ENCODE results near the gene GABBR1. TPM values are rescaled to one million over a fixed set of nuclear protein-coding genes. Genes with fewer than 3 reads are reported as not detected.

Gene GABBR1
- polyA plus RNA-seq, 1 donor (not counting 4 experiments of a cell fraction or from before 2014, with no cell fraction given), result 18.9 TPM

- FAIRE-seq, result no peak
These were observed 38.0 kb upstream of the GABBR1 start for GRCh38 chr6:29671026-29671425.

GRCh38 chr6:29667158-29667557 is 34.2 kb upstream of the GABBR1 start:
- no peaks in the 10 kb centered on the region for H3K79me2 ChIP-seq (ENCODE audit: control insufficient read depth, insufficient read depth, low read length)
- no peak for FAIRE-seq
- H2AFZ ChIP-seq (ENCODE audit: control insufficient read depth, low read length), result no peak overlapping the region
- no peak overlapping the region for H3K4me2 ChIP-seq (ENCODE audit: control insufficient read depth, extremely low read depth, insufficient read depth, low read depth, low read length)
- H3K27me3 ChIP-seq (ENCODE audit: control insufficient read depth, extremely low read depth, insufficient read depth, low read length), result no peaks in the 10 kb centered on the region
- H3K36me3 ChIP-seq (ENCODE audit: control insufficient read depth in 2 of 2, extremely low read depth in 1 of 2, insufficient read depth in 2 of 2, low read length in 2 of 2), result peaks cover 0 to 1% of the 10 kb centered on the region in 2 experiments
- H3K4me3 ChIP-seq (ENCODE audit: control insufficient read depth in 2 of 3, extremely low read depth in 1 of 3, insufficient read depth in 2 of 3, low read depth in 1 of 3, low read length in 3 of 3), result no peak overlapping the region
- no peak overlapping the region for H3K27ac ChIP-seq (ENCODE audit: control insufficient read depth, insufficient read depth, low read length)
- no peak for DNase-seq (ENCODE audit: low read depth, low spot score)
- no peaks in the 10 kb centered on the region for H3K9me1 ChIP-seq (ENCODE audit: control insufficient read depth, extremely low read depth, insufficient read depth, low read length)
- H3K9ac ChIP-seq (ENCODE audit: control insufficient read depth, extremely low read depth, insufficient read depth, low read length), result no peak overlapping the region
- H3K4me1 ChIP-seq (ENCODE audit: control insufficient read depth, extremely low read depth, insufficient read depth, low read length), result peaks cover 5% of the 10 kb centered on the region
- no peaks in the 10 kb centered on the region for H3K9me3 ChIP-seq (ENCODE audit: control insufficient read depth, low read depth, low read length)
- no peaks in the 10 kb centered on the region for H4K20me1 ChIP-seq (ENCODE audit: control insufficient read depth, extremely low read depth, insufficient read depth, low read length)
- TF ChIP-seq EZH2 (IDR thresholded peaks at IDR 0.05; ENCODE audit: low read length), result no peak
- no peak for TF ChIP-seq CTCF (optimal IDR thresholded peaks at IDR 0.05 in 1 of 3, IDR thresholded peaks at IDR 0.05 in 1 of 3, conservative IDR thresholded peaks at IDR 0.05 in 1 of 3; ENCODE audit: extremely low read depth in 1 of 3, insufficient read depth in 2 of 3, low read length in 3 of 3)
- dilution Hi-C loops (cut with MboI; ENCODE audit: extremely low pct_ligation_motif_present, low sequenced_read_pairs), result no loop called here

More at GRCh38 chr6:29671026-29671425, 38.0 kb upstream of the GABBR1 start:
- H3K4me1 ChIP-seq (ENCODE audit: control insufficient read depth, extremely low read depth, insufficient read depth, low read length), result peaks cover 11% of the 10 kb centered on the region
- no peak overlapping the region for H2AFZ ChIP-seq (ENCODE audit: control insufficient read depth, low read length)
- H3K79me2 ChIP-seq (ENCODE audit: control insufficient read depth, insufficient read depth, low read length), result peaks cover 5% of the 10 kb centered on the region
- H3K27me3 ChIP-seq (ENCODE audit: control insufficient read depth, extremely low read depth, insufficient read depth, low read length), result no peaks in the 10 kb centered on the region
- H3K9me1 ChIP-seq (ENCODE audit: control insufficient read depth, extremely low read depth, insufficient read depth, low read length), result no peaks in the 10 kb centered on the region
- H3K36me3 ChIP-seq (ENCODE audit: control insufficient read depth in 2 of 2, extremely low read depth in 1 of 2, insufficient read depth in 2 of 2, low read length in 2 of 2), result peaks cover 0 to 3% of the 10 kb centered on the region in 2 experiments
- no peak overlapping the region for H3K27ac ChIP-seq (ENCODE audit: control insufficient read depth, insufficient read depth, low read length)
- H3K9me3 ChIP-seq (ENCODE audit: control insufficient read depth, low read depth, low read length), result no peaks in the 10 kb centered on the region
- H4K20me1 ChIP-seq (ENCODE audit: control insufficient read depth, extremely low read depth, insufficient read depth, low read length), result no peaks in the 10 kb centered on the region
- no peak for DNase-seq (ENCODE audit: low read depth, low spot score)
- dilution Hi-C loops (cut with MboI; ENCODE audit: extremely low pct_ligation_motif_present, low sequenced_read_pairs), result no loop called here
- H3K9ac ChIP-seq (ENCODE audit: control insufficient read depth, extremely low read depth, insufficient read depth, low read length), result no peak overlapping the region
- H3K4me3 ChIP-seq (ENCODE audit: control insufficient read depth in 2 of 3, extremely low read depth in 1 of 3, insufficient read depth in 2 of 3, low read depth in 1 of 3, low read length in 3 of 3), result no peak overlapping the region
- TF ChIP-seq EZH2 (IDR thresholded peaks at IDR 0.05; ENCODE audit: low read length) (no peak), CTCF (optimal IDR thresholded peaks at IDR 0.05 in 1 of 3, IDR thresholded peaks at IDR 0.05 in 1 of 3, conservative IDR thresholded peaks at IDR 0.05 in 1 of 3; ENCODE audit: extremely low read depth in 1 of 3, insufficient read depth in 2 of 3, low read length in 3 of 3) (no peak)
- no peak overlapping the region for H3K4me2 ChIP-seq (ENCODE audit: control insufficient read depth, extremely low read depth, insufficient read depth, low read depth, low read length)

All from keratinocyte (primary cell).